Spleen (tissue), 7 donors: Measurements from ENCODE around the gene METTL23.

Source experiments
- CTCF ChIP-seq, 11 experiments: fragments of 200-600 bp in 7 of 11; fragments of 450-650 bp in 4 of 11; sonication (generic) in 4 of 11; IDR thresholded peaks in 8 of 11; conservative IDR thresholded peaks in 3 of 11; 1 replicate in 7 of 11; 2 replicates in 4 of 11; pipeline versions ENCODE4 v1.4.0 to v1.8.0; 2016 to 2021; ENCODE audit warnings: antibody characterized with exemption in 11 of 11, inconsistent platforms in 4 of 11, mild to moderate bottlenecking in 1 of 11
- POLR2A ChIP-seq, 3 donors: fragments of 450-650 bp; IDR thresholded peaks; one replicate each; pipeline ENCODE4 v1.5.1; 2017; ENCODE audit warnings: antibody characterized with exemption in 3 of 3, mild to moderate bottlenecking in 1 of 3
- donor health status: DM: no; HTN: no; CAD: no; lungs with moderate emphysema.
- donor health status: DM: no; HTN: no; CAD: no.
- donor health status: DM: no; HTN: no; CAD: no.

- peak in 1 of 3 donors; percentile 70 for TF ChIP-seq POLR2A (IDR thresholded peaks at IDR 0.05)
- no peak for TF ChIP-seq CTCF (IDR thresholded peaks at IDR 0.05 in 8 of 11, conservative IDR thresholded peaks at IDR 0.05 in 3 of 11)
These were observed 934 bp upstream of the METTL23 start for GRCh38 chr17:76725580-76726230.
